GM23338 (cell line): Measurements from ENCODE around the gene ALDH16A1. TPM values are rescaled to one million over a fixed set of nuclear protein-coding genes. Genes with fewer than 3 reads are reported as not detected.

Experiments
- ATAC-seq: fragments of 200-7000 bp; cut with Tn5 transposase; 3 replicates; pipeline ENCODE4 v1.9.1; 2020
- DNase-seq: peaks from one replicate; pipeline ENCODE4 v3.0.0-alpha.2; 2015; ENCODE audit warnings: low spot score
- H2AFZ ChIP-seq: fragments of 200-600 bp; sonication (generic); 2 replicates; pipeline ENCODE4 v1.8.0; 2016; ENCODE audit warnings: antibody characterized with exemption, mild to moderate bottlenecking, moderate library complexity
- H3F3A ChIP-seq: fragments of 200-600 bp; sonication (generic); replicated peaks from 2 replicates; pipeline ENCODE4 v1.8.0; 2017; ENCODE audit warnings: antibody characterized with exemption, mixed run types, low read depth
- H3K27ac ChIP-seq: fragments of 200-600 bp; sonication (generic); 2 replicates; pipeline ENCODE4 v1.6.1; 2016; ENCODE audit warnings: low read depth
- H3K27me3 ChIP-seq: fragments of 200-600 bp; sonication (generic); 2 replicates; pipeline ENCODE4 v1.8.0; 2016; ENCODE audit warnings: mild to moderate bottlenecking, mixed run types, moderate library complexity; ENCODE audit not compliant: insufficient read depth
- H3K36me3 ChIP-seq: fragments of 200-600 bp; sonication (generic); 2 replicates; pipeline ENCODE4 v1.8.0; 2016; ENCODE audit warnings: mild to moderate bottlenecking; ENCODE audit not compliant: insufficient read depth
- H3K4me1 ChIP-seq: fragments of 200-600 bp; sonication (generic); 2 replicates; pipeline ENCODE4 v1.8.0; 2016; ENCODE audit warnings: mild to moderate bottlenecking, moderate library complexity; ENCODE audit not compliant: insufficient read depth
- H3K4me2 ChIP-seq: fragments of 200-600 bp; sonication (generic); 2 replicates; pipeline ENCODE4 v1.7.1; 2017; ENCODE audit warnings: mixed run types
- H3K4me3 ChIP-seq: fragments of 200-600 bp; sonication (generic); 2 replicates; pipeline ENCODE4 v1.6.1; 2016; ENCODE audit warnings: mixed run types
- H3K79me2 ChIP-seq: fragments of 200-600 bp; sonication (generic); replicated peaks from 2 replicates; pipeline ENCODE4 v1.8.0; 2017; ENCODE audit warnings: mild to moderate bottlenecking; ENCODE audit not compliant: insufficient read depth
- H3K9me2 ChIP-seq: fragments of 200-600 bp; sonication (generic); 2 replicates; pipeline ENCODE4 v1.8.0; 2017; ENCODE audit not compliant: insufficient read depth
- H4K20me1 ChIP-seq: fragments of 200-600 bp; sonication (generic); replicated peaks from 2 replicates; pipeline ENCODE4 v1.8.0; 2017; ENCODE audit warnings: mild to moderate bottlenecking; ENCODE audit not compliant: insufficient read depth
- H3K27ac Mint-ChIP-seq: 2 replicates; pipeline ENCODE4 v1.8.0; 2020; ENCODE audit warnings: inconsistent platforms, mild to moderate bottlenecking, moderate library complexity, mixed read lengths
- H3K27me3 Mint-ChIP-seq: 3 replicates; pipeline ENCODE4 v1.8.0; 2022; ENCODE audit warnings: low read depth, mild to moderate bottlenecking, moderate library complexity, mixed read lengths, inconsistent platforms; ENCODE audit not compliant: insufficient read depth, poor library complexity
- H3K36me3 Mint-ChIP-seq: 3 replicates; pipeline ENCODE4 v1.8.0; 2021; ENCODE audit warnings: low read depth, mild to moderate bottlenecking, inconsistent platforms, moderate library complexity, mixed read lengths
- H3K4me1 Mint-ChIP-seq: 3 replicates; pipeline ENCODE4 v1.8.0; 2020; ENCODE audit warnings: mild to moderate bottlenecking, inconsistent platforms, mixed read lengths
- H3K4me3 Mint-ChIP-seq: 3 replicates; pipeline ENCODE4 v1.8.0; 2021; ENCODE audit warnings: moderate library complexity, mild to moderate bottlenecking, inconsistent platforms, mixed read lengths
- H3K9me3 Mint-ChIP-seq: 3 replicates; pipeline ENCODE4 v1.8.0; 2020; ENCODE audit warnings: moderate library complexity, mild to moderate bottlenecking, inconsistent platforms, mixed read lengths
- NANOG ChIP-seq: IDR thresholded peaks from 2 replicates; pipeline ENCODE4 v1.6.1; 2016; ENCODE audit warnings: antibody characterized with exemption, borderline replicate concordance
- POLR2AphosphoS5 ChIP-seq: IDR thresholded peaks from 2 replicates; pipeline ENCODE4 v1.6.1; 2016; ENCODE audit warnings: antibody characterized with exemption, low read depth
- STAT1 ChIP-seq: IDR thresholded peaks from one replicate; pipeline ENCODE4 v1.6.1; 2016; ENCODE audit warnings: antibody characterized with exemption; ENCODE audit not compliant: unreplicated experiment
- ZNF331 ChIP-seq: fragments of 250-450 bp; sonication (Bioruptor Pico); IDR thresholded peaks from 2 replicates; pipeline ENCODE4 v1.5.0; 2020; ENCODE audit warnings: low read depth, mild to moderate bottlenecking, moderate library complexity
- polyA plus RNA-seq: library from polyadenylated mRNA; unstranded; fragments of >200 nt; fragmentation: Nextera tagmentation; extraction: Ambion mirVana; gene quantifications from 2 replicates; pipeline ENCODE4 v1.2.1, GENCODE V29; 2016
- total RNA-seq: library from RNA; depleted of rRNA; stranded (reverse); fragments of >200 nt; shearing (Covaris generic); gene quantifications from 2 replicates; pipeline ENCODE4 v1.2.3, GENCODE V29; 2014
- TF ChIP-seq, protein P1 (sequence below), 2 experiments: fragments of 200-600 bp in 1 of 2; sonication (generic) in 1 of 2; conservative IDR thresholded peaks; 2 replicates each; pipeline versions ENCODE4 v1.5.1 to v1.6.1; 2016 to 2017; ENCODE audit warnings: antibody characterized with exemption in 2 of 2, low read depth in 2 of 2, mild to moderate bottlenecking in 2 of 2, moderate library complexity in 1 of 2
- TF ChIP-seq, protein P2 (sequence below): fragments of 250-450 bp; sonication (Bioruptor Pico); IDR thresholded peaks from 2 replicates; pipeline ENCODE4 v1.5.0; 2020; ENCODE audit warnings: mild to moderate bottlenecking, moderate library complexity

The ALDH16A1 gene
- total and polyA plus RNA-seq, 2 experiments from 2014 or later: 16.8 to 57.3 TPM

DNA sequence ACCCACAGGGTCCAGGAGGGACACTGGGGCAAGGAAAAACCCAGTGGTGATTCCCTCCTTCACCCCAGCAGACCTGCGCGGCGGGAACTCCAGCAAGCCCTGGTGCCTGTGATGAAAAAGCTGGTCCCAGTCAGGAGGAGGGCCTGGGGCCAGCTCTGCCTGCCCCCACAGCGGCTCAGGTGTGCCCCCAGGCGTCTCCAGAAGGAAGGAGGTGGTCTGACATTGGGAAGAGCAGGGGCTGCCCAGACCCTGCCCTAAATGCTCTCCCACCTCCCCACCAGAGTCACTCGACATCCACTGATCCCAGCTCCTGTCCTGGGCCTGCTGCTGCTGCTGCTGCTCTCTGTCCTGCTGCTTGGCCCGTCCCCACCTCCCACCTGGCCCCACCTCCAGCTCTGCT lies 35.9 kb upstream of the ALDH16A1 start:
- H3K4me3 ChIP-seq: no peak overlapping the region
- Mint-ChIP-seq H3K27ac (no peak overlapping the region), H3K36me3 (no peaks in the 10 kb centered on the region; the same call in 2 of the 3 replicates), H3K4me1 (peaks cover 46% of the 10 kb centered on the region), H3K4me3 (no peak overlapping the region), H3K27me3 (peaks cover 21% of the 10 kb centered on the region), H3K9me3 (no peaks in the 10 kb centered on the region; the same call in 2 of the 3 replicates)
- H3K79me2 ChIP-seq: no peaks in the 10 kb centered on the region
- no peaks in the 10 kb centered on the region for H3K9me2 ChIP-seq
- H3K4me1 ChIP-seq: peaks cover 16% of the 10 kb centered on the region
- peaks cover 4% of the 10 kb centered on the region; the same call in 1 of the 2 replicates for H4K20me1 ChIP-seq
- peak overlapping the region; percentile 59; the same call in 1 of the 2 replicates for H2AFZ ChIP-seq
- TF ChIP-seq, protein P1, sequence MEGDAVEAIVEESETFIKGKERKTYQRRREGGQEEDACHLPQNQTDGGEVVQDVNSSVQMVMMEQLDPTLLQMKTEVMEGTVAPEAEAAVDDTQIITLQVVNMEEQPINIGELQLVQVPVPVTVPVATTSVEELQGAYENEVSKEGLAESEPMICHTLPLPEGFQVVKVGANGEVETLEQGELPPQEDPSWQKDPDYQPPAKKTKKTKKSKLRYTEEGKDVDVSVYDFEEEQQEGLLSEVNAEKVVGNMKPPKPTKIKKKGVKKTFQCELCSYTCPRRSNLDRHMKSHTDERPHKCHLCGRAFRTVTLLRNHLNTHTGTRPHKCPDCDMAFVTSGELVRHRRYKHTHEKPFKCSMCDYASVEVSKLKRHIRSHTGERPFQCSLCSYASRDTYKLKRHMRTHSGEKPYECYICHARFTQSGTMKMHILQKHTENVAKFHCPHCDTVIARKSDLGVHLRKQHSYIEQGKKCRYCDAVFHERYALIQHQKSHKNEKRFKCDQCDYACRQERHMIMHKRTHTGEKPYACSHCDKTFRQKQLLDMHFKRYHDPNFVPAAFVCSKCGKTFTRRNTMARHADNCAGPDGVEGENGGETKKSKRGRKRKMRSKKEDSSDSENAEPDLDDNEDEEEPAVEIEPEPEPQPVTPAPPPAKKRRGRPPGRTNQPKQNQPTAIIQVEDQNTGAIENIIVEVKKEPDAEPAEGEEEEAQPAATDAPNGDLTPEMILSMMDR (conservative IDR thresholded peaks at IDR 0.05; ENCODE audit: low read depth in 2 of 2): peak; percentile 35 to 75
- no peak for TF ChIP-seq POLR2AphosphoS5
- TF ChIP-seq, protein P2, sequence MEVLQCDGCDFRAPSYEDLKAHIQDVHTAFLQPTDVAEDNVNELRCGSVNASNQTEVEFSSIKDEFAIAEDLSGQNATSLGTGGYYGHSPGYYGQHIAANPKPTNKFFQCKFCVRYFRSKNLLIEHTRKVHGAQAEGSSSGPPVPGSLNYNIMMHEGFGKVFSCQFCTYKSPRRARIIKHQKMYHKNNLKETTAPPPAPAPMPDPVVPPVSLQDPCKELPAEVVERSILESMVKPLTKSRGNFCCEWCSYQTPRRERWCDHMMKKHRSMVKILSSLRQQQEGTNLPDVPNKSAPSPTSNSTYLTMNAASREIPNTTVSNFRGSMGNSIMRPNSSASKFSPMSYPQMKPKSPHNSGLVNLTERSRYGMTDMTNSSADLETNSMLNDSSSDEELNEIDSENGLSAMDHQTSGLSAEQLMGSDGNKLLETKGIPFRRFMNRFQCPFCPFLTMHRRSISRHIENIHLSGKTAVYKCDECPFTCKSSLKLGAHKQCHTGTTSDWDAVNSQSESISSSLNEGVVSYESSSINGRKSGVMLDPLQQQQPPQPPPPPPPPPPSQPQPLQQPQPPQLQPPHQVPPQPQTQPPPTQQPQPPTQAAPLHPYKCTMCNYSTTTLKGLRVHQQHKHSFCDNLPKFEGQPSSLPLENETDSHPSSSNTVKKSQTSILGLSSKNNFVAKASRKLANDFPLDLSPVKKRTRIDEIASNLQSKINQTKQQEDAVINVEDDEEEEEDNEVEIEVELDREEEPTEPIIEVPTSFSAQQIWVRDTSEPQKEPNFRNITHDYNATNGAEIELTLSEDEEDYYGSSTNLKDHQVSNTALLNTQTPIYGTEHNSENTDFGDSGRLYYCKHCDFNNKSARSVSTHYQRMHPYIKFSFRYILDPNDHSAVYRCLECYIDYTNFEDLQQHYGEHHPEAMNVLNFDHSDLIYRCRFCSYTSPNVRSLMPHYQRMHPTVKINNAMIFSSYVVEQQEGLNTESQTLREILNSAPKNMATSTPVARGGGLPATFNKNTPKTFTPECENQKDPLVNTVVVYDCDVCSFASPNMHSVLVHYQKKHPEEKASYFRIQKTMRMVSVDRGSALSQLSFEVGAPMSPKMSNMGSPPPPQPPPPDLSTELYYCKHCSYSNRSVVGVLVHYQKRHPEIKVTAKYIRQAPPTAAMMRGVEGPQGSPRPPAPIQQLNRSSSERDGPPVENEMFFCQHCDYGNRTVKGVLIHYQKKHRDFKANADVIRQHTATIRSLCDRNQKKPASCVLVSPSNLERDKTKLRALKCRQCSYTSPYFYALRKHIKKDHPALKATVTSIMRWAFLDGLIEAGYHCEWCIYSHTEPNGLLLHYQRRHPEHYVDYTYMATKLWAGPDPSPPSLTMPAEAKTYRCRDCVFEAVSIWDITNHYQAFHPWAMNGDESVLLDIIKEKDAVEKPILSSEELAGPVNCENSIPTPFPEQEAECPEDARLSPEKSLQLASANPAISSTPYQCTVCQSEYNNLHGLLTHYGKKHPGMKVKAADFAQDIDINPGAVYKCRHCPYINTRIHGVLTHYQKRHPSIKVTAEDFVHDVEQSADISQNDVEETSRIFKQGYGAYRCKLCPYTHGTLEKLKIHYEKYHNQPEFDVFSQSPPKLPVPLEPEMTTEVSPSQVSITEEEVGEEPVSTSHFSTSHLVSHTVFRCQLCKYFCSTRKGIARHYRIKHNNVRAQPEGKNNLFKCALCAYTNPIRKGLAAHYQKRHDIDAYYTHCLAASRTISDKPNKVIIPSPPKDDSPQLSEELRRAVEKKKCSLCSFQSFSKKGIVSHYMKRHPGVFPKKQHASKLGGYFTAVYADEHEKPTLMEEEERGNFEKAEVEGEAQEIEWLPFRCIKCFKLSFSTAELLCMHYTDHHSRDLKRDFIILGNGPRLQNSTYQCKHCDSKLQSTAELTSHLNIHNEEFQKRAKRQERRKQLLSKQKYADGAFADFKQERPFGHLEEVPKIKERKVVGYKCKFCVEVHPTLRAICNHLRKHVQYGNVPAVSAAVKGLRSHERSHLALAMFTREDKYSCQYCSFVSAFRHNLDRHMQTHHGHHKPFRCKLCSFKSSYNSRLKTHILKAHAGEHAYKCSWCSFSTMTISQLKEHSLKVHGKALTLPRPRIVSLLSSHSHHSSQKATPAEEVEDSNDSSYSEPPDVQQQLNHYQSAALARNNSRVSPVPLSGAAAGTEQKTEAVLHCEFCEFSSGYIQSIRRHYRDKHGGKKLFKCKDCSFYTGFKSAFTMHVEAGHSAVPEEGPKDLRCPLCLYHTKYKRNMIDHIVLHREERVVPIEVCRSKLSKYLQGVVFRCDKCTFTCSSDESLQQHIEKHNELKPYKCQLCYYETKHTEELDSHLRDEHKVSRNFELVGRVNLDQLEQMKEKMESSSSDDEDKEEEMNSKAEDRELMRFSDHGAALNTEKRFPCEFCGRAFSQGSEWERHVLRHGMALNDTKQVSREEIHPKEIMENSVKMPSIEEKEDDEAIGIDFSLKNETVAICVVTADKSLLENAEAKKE: no peak
- ATAC-seq (peak; percentile 37), DNase-seq (no peak)
- no peak overlapping the region for H3K4me2 ChIP-seq
- no peak overlapping the region for H3K27ac ChIP-seq
- H3K36me3 ChIP-seq: no peaks in the 10 kb centered on the region
- H3F3A ChIP-seq: peaks cover 9% of the 10 kb centered on the region
- peaks cover 9% of the 10 kb centered on the region for H3K27me3 ChIP-seq

DNA sequence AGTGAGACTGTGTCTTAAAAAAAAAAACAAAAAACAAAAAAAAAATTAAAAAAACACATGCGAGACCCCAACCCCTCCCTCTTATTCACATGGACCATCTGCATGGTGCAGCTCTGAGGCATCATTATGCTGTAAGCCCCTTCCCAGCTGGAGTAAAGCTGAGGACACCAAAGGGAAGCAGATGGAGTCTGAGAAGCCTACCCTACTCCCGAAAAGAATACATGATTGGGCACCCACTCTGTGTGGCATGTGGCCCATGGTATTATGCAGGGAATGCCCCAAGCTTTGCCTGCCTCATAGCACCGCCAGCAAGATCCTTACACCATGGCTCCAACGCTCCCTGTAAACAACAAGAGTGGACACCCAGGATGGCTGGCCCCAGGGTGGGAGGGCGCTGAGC lies 34.5 kb upstream of the ALDH16A1 start:
- Mint-ChIP-seq H3K4me1 (peaks cover 51% of the 10 kb centered on the region), H3K27ac (no peak overlapping the region), H3K4me3 (no peak overlapping the region), H3K9me3 (peaks cover under 1% of the 10 kb centered on the region), H3K36me3 (no peaks in the 10 kb centered on the region; the same call in 2 of the 3 replicates), H3K27me3 (peaks cover 32% of the 10 kb centered on the region)
- TF ChIP-seq, protein P1 (conservative IDR thresholded peaks at IDR 0.05; ENCODE audit: low read depth in 2 of 2): no peak
- TF ChIP-seq NANOG (no peak), STAT1 (no peak), ZNF331 (CRISPR knock-in tag) (no peak)
- Histone ChIP-seq H3K27me3 (peaks cover 23% of the 10 kb centered on the region), H3K4me3 (no peak overlapping the region), H3K4me1 (peaks cover 25% of the 10 kb centered on the region), H3K36me3 (no peaks in the 10 kb centered on the region), H3K4me2 (no peak overlapping the region), H4K20me1 (peaks cover 4% of the 10 kb centered on the region; the same call in 1 of the 2 replicates), H3K9me2 (no peaks in the 10 kb centered on the region), H3F3A (peaks cover 15% of the 10 kb centered on the region), H2AFZ (no peak overlapping the region), H3K27ac (no peak overlapping the region), H3K79me2 (no peaks in the 10 kb centered on the region)
- no peak for ATAC-seq
- DNase-seq: no peak
